Fibroblast of lung (primary cell): ENCODE measurements around the gene NHERF2. TPM values are rescaled to one million over a fixed set of nuclear protein-coding genes. Genes with fewer than 3 reads are reported as not detected.

Experiments
- DNase-seq, 2 donors: peaks; one replicate each; pipeline versions ENCODE4 v3.0.0 to v3.0.0-alpha.2; 2010; ENCODE audit warnings: low read depth in 2 of 2
- H2AFZ ChIP-seq: 2 replicates; pipeline ENCODE4 v1.5.1; 2012; ENCODE audit warnings: low read length, control low read depth, inconsistent platforms
- H3K27ac ChIP-seq: 2 replicates; pipeline ENCODE4 v1.5.1; 2011; ENCODE audit warnings: low read length, control low read depth; ENCODE audit not compliant: insufficient read depth
- H3K27me3 ChIP-seq: 2 replicates; pipeline ENCODE4 v1.5.1; 2011; ENCODE audit warnings: mild to moderate bottlenecking, low read length; ENCODE audit not compliant: control insufficient read depth, insufficient read depth
- H3K36me3 ChIP-seq: 2 replicates; pipeline ENCODE4 v1.5.1; 2011; ENCODE audit warnings: low read length; ENCODE audit not compliant: control insufficient read depth, insufficient read depth
- H3K4me1 ChIP-seq: 2 replicates; pipeline ENCODE4 v1.5.1; 2011; ENCODE audit warnings: low read length; ENCODE audit not compliant: control insufficient read depth, insufficient read depth; ENCODE audit errors: extremely low read depth
- H3K4me2 ChIP-seq: 2 replicates; pipeline ENCODE4 v1.5.1; 2011; ENCODE audit warnings: low read length, control low read depth; ENCODE audit not compliant: insufficient read depth; ENCODE audit errors: extremely low read depth
- H3K4me3 ChIP-seq, 4 experiments: fragments of 200-600 bp in 1 of 4; sonication (generic) in 1 of 4; replicated peaks in 1 of 4; 2 replicates each; pipeline ENCODE4 v1.5.1; 2011 to 2016; ENCODE audit warnings: low read length in 4 of 4, low read depth in 3 of 4, mild to moderate bottlenecking in 3 of 4, control low read depth in 2 of 4, inconsistent platforms in 1 of 4, mixed read lengths in 1 of 4; ENCODE audit not compliant: insufficient read depth in 1 of 4; ENCODE audit errors: control extremely low read depth in 1 of 4
- H3K79me2 ChIP-seq: 2 replicates; pipeline ENCODE4 v1.5.1; 2012; ENCODE audit warnings: mild to moderate bottlenecking, low read length, inconsistent platforms; ENCODE audit not compliant: control insufficient read depth, insufficient read depth
- H3K9ac ChIP-seq: 2 replicates; pipeline ENCODE4 v1.5.1; 2011; ENCODE audit warnings: mild to moderate bottlenecking, low read length, control low read depth; ENCODE audit not compliant: insufficient read depth
- H3K9me3 ChIP-seq: 2 replicates; pipeline ENCODE4 v1.5.1; 2012; ENCODE audit warnings: low read depth, low read length; ENCODE audit not compliant: control insufficient read depth, insufficient read depth
- H4K20me1 ChIP-seq: 2 replicates; pipeline ENCODE4 v1.5.1; 2011; ENCODE audit warnings: low read length; ENCODE audit not compliant: control insufficient read depth, insufficient read depth; ENCODE audit errors: extremely low read depth
- EZH2 ChIP-seq: IDR thresholded peaks from 2 replicates; pipeline ENCODE4 v1.5.1; 2012; ENCODE audit warnings: low read length, control low read depth, mild to moderate bottlenecking; ENCODE audit errors: missing control alignments
- polyA plus RNA-seq, 2 donors: library from polyadenylated mRNA; depleted of rRNA in 1 of 2; stranded (reverse) in 1 of 2; unstranded in 1 of 2; fragments of >200 nt; gene quantifications; 2 replicates each; pipeline ENCODE4 v1.2.1, GENCODE V29; 2011 to 2012; ENCODE audit warnings: missing spikeins in 1 of 2
- total RNA-seq: library from RNA; depleted of rRNA; stranded (reverse); fragments of >200 nt; gene quantifications from 2 replicates; pipeline ENCODE4 v1.2.1, GENCODE V29; 2014
- TF ChIP-seq, protein P1 (sequence below), 2 donors: IDR thresholded peaks in 1 of 2; conservative IDR thresholded peaks in 1 of 2; 1 replicate in 1 of 2; 2 replicates in 1 of 2; pipeline ENCODE4 v1.5.1; 2011 to 2012; ENCODE audit warnings: low read length in 2 of 2, control low read depth in 1 of 2, inconsistent platforms in 1 of 2, low read depth in 1 of 2, mild to moderate bottlenecking in 1 of 2

NHERF2 gene
- total and polyA plus RNA-seq, 2 donors (not counting 1 experiment from before 2014, with no cell fraction given), result 21.5 to 38.0 TPM

DNA sequence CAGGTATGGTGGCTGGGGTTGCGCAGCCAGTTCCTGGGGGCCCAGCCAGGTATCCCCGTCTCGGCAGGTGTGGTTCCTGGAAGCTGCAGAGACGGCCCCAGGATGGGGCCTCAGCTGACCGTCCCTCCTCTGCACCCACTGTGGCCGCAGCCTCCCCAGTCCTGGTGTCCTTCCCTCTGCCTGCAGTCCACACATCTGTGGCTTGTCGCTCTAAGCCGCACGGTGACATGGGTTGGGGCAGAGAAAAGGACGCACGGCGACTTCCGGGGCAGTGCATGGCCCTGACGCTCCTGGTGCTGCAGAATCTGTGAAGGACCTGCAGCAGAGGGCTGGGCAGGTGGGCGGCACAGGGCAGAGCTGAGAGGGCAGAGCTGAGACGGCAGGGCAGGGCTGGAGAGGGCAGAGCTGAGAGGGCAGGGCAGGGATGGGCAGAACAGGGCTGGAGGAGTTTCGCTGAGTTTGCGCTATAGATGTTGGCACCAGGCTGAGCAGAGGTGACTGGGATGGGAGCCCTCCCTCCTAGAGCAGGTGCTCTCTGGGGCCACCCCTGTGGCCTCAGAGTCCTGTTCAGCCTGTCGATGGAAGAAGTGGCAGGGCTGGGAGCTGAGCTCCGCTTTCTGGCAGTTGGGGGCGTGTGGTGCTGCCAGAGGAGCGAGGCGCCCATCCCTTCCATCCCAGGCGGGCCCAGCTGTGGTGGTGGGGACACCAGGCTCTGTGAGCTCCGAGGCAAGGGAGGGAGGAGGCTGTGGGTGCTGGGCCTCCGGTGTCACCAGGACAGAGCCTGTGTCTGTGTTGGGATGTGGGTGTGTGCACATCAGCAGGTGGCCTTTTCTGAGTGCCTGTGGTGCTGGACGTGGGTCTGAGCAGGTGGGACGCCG, 44.1 kb downstream of the NHERF2 start:
- Histone ChIP-seq H4K20me1 (no peaks in the 10 kb centered on the region), H3K27me3 (no peaks in the 10 kb centered on the region), H3K36me3 (peaks cover 40% of the 10 kb centered on the region), H3K9me3 (no peaks in the 10 kb centered on the region), H3K4me2 (no peak overlapping the region), H3K79me2 (no peaks in the 10 kb centered on the region), H3K27ac (no peak overlapping the region), H3K9ac (no peak overlapping the region), H3K4me3 (no peak overlapping the region), H2AFZ (no peak overlapping the region), H3K4me1 (no peaks in the 10 kb centered on the region)
- no peak for DNase-seq
- TF ChIP-seq, protein P1, sequence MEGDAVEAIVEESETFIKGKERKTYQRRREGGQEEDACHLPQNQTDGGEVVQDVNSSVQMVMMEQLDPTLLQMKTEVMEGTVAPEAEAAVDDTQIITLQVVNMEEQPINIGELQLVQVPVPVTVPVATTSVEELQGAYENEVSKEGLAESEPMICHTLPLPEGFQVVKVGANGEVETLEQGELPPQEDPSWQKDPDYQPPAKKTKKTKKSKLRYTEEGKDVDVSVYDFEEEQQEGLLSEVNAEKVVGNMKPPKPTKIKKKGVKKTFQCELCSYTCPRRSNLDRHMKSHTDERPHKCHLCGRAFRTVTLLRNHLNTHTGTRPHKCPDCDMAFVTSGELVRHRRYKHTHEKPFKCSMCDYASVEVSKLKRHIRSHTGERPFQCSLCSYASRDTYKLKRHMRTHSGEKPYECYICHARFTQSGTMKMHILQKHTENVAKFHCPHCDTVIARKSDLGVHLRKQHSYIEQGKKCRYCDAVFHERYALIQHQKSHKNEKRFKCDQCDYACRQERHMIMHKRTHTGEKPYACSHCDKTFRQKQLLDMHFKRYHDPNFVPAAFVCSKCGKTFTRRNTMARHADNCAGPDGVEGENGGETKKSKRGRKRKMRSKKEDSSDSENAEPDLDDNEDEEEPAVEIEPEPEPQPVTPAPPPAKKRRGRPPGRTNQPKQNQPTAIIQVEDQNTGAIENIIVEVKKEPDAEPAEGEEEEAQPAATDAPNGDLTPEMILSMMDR (conservative IDR thresholded peaks at IDR 0.05 in 1 of 2, IDR thresholded peaks at IDR 0.05 in 1 of 2; ENCODE audit: low read depth in 1 of 2, low read length in 2 of 2), result no peak
- no peak for TF ChIP-seq EZH2

DNA sequence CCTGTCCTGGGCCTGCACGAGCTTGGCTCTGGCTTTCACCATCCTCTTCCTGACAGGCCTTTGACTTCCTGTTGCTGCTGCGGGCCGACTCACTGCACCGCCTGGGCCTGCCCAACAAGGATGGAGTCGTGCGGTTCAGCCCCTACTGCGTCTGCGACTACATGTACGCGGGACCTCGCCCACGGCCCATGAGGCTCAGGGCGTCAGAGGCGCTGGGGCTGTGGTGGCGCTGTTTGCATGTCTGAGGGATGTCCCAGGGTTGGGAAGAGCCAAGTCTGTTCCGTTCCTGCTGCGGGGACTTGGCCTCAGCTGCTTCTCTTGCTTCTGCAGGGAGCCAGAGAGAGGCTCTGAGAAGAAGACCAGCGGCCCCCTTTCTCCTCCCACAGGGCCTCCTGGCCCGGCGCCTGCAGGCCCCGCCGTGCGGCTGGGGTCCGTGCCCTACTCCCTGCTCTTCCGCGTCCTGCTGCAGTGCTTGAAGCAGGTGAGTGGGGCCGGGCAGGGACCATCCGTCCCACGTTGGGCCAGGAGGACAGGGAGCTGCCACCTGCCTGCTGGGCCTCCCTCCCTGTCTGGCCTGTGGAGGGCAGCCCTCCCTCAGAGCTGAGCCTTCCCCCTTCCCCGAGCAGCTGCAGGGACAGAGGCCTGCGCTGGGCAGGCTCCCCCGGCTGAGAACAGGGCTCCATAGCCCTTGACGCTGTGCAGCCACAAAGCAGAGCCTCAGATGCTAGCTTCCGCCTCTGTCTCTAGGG, 44.9 kb downstream of the NHERF2 start:
- TF ChIP-seq, protein P1 (conservative IDR thresholded peaks at IDR 0.05 in 1 of 2, IDR thresholded peaks at IDR 0.05 in 1 of 2; ENCODE audit: low read depth in 1 of 2, low read length in 2 of 2), result no peak
- TF ChIP-seq EZH2, result no peak
- Histone ChIP-seq H3K9ac (no peak overlapping the region), H3K27me3 (no peaks in the 10 kb centered on the region), H3K36me3 (peaks cover 38% of the 10 kb centered on the region), H3K9me3 (no peaks in the 10 kb centered on the region), H3K4me1 (no peaks in the 10 kb centered on the region), H3K79me2 (no peaks in the 10 kb centered on the region), H2AFZ (no peak overlapping the region), H3K27ac (no peak overlapping the region), H4K20me1 (no peaks in the 10 kb centered on the region), H3K4me2 (no peak overlapping the region), H3K4me3 (no peak overlapping the region)
- no peak for DNase-seq

DNA sequence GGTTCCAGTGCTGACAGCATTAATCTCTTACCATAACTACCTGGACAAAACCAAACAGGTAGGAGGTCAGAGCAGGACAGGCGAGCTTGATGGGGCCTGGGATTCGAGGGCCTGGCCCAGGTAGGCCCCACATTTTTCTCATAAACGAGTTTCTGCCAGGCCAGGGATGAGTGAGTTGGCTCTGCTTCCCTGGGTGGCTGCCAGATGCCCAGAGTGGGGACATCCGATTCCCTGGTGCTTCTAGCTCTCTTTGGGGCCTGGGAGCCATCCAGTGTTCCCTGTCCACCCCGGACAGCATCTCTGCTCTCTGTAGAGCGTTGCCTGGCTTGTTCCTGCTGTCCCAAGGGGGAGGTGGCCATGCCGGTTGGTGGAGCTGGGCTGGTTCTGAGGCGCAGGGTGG, 46.2 kb downstream of the NHERF2 start:
- H3K9ac ChIP-seq, result no peak overlapping the region
- H3K27ac ChIP-seq, result no peak overlapping the region
- DNase-seq, result no peak
- H3K27me3 ChIP-seq, result no peaks in the 10 kb centered on the region
- no peak overlapping the region for H3K4me3 ChIP-seq
- no peaks in the 10 kb centered on the region for H3K4me1 ChIP-seq
- no peaks in the 10 kb centered on the region for H3K79me2 ChIP-seq
- H3K4me2 ChIP-seq, result no peak overlapping the region
- peaks cover 42% of the 10 kb centered on the region for H3K36me3 ChIP-seq
- H3K9me3 ChIP-seq, result no peaks in the 10 kb centered on the region
- H4K20me1 ChIP-seq, result no peaks in the 10 kb centered on the region
- H2AFZ ChIP-seq, result no peak overlapping the region
- TF ChIP-seq EZH2, result no peak
- TF ChIP-seq, protein P1 (conservative IDR thresholded peaks at IDR 0.05 in 1 of 2, IDR thresholded peaks at IDR 0.05 in 1 of 2; ENCODE audit: low read depth in 1 of 2, low read length in 2 of 2), result no peak
